Muscle of arm (tissue), 14 donors: ENCODE results near the gene ZNF28. TPM values are rescaled to one million over a fixed set of nuclear protein-coding genes. Genes with fewer than 3 reads are reported as not detected.
A peak's percentile ranks its signal among the peaks of the same experiment; 100 is the strongest.
"Not testable (repeated sequence)": the region's sequence is repeated elsewhere in the genome, so short reads cannot be mapped to it uniquely, and the experiment has no call there.

Source experiments
- DNase-seq: peaks from one replicate; pipeline ENCODE4 v3.0.0-alpha.2; 2013
- long read RNA-seq, 11 donors: transcript quantifications; one replicate each; lab custom pipeline, GENCODE V29; 2026
- polyA plus RNA-seq, 12 donors: library from polyadenylated mRNA; unstranded; fragments of 120-200 nt; gene quantifications; one replicate each; pipeline ENCODE4 v1.2.1, GENCODE V29; 2013; ENCODE audit not compliant: insufficient read length in 12 of 12

Gene ZNF28
- 10 to 100 TPM in 5 of 12 donors, 1 to 10 TPM in 6, not detected in 1; 6.2 to 14.7 (median 9.6) TPM for polyA plus RNA-seq
- long read RNA-seq, donor 1, partial matches to known transcripts: 0 of 3 reads
- long read RNA-seq, donor 1, other reads (novel, unspliced or antisense): 0 of 3 reads
- long read RNA-seq, donor 2, partial matches to known transcripts: 0 of 1 reads
- long read RNA-seq, donor 2, other reads (novel, unspliced or antisense): 0 of 1 reads
- long read RNA-seq, donor 3: 0 reads
- long read RNA-seq, donor 4, partial matches to known transcripts: 0 of 1 reads
- long read RNA-seq, donor 4, other reads (novel, unspliced or antisense): 0 of 1 reads
- long read RNA-seq, donor 5, full-length matches to known transcripts: 1 of 1 reads
- long read RNA-seq, donor 5, partial matches to known transcripts: 0 of 1 reads
- long read RNA-seq, donor 5, other reads (novel, unspliced or antisense): 0 of 1 reads
- long read RNA-seq, donor 6, partial matches to known transcripts: 0 of 1 reads
- long read RNA-seq, donor 6, other reads (novel, unspliced or antisense): 0 of 1 reads
- long read RNA-seq, donor 7, partial matches to known transcripts: 0 of 2 reads
- long read RNA-seq, donor 7, other reads (novel, unspliced or antisense): 0 of 2 reads
- long read RNA-seq, donor 8, partial matches to known transcripts: 0 of 3 reads
- long read RNA-seq, donor 8, other reads (novel, unspliced or antisense): 0 of 3 reads
- long read RNA-seq, donor 9, full-length matches to known transcripts: 2 of 22 reads
- long read RNA-seq, donor 9, partial matches to known transcripts: 20 of 22 reads
- long read RNA-seq, donor 9, other reads (novel, unspliced or antisense): 0 of 22 reads
- long read RNA-seq, donor 10: 0 reads
- long read RNA-seq, donor 11, full-length matches to known transcripts: 1 of 1 reads
- long read RNA-seq, donor 11, partial matches to known transcripts: 0 of 1 reads
- long read RNA-seq, donor 11, other reads (novel, unspliced or antisense): 0 of 1 reads

GRCh38 chr19:52821204-52821960, at the start of gene ZNF28:
ZNF28 (minus strand) TSS chr19:52821633; CDS start chr19:52817958, 3,675 bp downstream.
- peak; percentile 51 for DNase-seq

GRCh38 chr19:52868031-52868430, 46.6 kb upstream of the ZNF28 start:
- not testable (repeated sequence) for DNase-seq

GRCh38 chr19:52857378-52858191, 36.2 kb upstream of the ZNF28 start, which contains the start of gene ZNF468:
ZNF468 (minus strand) TSS chr19:52857619; CDS start chr19:52854272, 3,347 bp downstream.
- peak; percentile 66 for DNase-seq

DNA sequence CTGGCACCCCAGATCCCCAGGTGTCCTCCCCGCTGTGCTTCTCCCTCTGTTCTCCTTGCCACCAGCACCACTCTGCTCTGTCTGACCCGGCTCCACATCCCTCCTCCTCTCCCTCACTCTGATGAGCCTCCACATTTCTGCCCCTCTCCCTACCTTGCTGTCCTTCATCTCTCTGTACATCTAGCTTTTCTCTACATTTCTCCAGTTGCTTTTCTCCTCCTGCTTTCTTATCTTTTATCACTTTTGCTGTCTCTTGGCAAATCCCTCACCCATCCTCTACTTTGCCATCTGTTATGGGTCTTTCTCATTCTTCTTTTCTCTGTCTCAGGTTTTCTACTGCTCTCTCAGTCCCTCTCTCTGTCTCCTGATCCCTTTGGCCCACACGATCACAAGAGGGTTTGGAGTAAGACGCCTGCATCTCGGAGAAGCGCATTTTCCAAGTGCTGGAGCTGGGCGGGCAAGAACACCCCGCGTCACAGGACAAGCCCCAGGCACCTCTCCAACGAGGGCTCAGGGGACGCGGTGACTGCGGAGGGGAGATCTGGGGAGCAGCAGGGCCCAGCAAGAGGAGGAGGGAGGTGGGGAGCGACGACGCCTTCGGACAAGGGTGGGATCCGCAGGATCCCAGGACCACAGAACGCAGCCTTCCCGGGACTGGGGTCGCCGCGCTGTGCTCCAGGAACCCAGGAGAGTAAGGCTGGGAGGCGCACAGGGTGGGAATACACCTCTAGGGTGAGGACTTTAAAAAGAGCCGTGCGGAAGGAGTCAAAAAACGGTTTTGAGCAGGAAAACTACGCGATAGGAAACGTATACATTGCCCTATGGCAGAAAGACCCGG, 35.3 kb upstream of the ZNF28 start:
- peak; percentile 5 for DNase-seq

DNA sequence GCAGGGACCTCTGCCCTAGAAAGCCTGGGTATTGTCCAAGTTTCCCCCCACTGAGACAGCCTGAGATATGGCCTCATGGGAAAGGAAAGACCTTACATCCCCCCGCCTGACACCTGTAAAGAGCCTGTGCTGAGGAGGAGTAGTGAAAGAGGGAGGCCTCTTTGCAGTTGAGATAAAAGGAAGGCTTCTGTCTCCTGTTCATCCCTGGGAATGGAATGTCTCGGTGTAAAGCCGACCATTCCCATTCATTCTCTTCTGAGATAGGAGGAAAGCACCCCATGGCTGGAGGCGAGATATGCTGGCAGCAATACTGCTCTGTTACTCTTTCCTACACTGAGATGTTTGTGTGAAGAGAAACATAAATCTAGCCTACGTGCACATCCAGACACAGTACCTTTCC, 25.9 kb upstream of the ZNF28 start:
- not testable (repeated sequence) for DNase-seq

- DNase-seq: not testable (repeated sequence)
Observed at GRCh38 chr19:52840825-52841465, 19.5 kb upstream of the ZNF28 start.

DNA sequence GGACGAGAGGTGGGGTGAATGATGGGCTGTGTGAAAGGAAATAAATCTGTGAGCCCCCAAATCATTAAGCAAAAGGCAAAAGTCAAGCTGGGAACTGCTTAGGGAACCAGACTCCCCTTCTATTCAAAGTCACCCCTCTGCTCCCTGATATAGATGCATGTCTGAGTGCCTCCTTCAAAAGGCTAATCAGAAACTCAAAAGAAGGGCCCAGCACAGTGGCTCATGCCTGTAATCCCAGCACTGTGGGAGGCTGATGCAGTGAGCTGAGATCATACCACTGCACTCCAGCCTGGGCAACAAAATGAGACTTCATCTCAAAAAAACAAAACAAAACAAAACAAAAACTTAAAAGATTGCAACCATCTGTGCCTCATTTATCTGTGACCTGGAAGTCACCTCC, 12.9 kb upstream of the ZNF28 start:
- DNase-seq: not testable (repeated sequence)

- DNase-seq: not testable (repeated sequence)
Observed at GRCh38 chr19:52833541-52833940, 12.1 kb upstream of the ZNF28 start.

- DNase-seq: not testable (repeated sequence)
Observed at GRCh38 chr19:52829866-52830265, 8.4 kb upstream of the ZNF28 start.

- DNase-seq: no peak
Observed at GRCh38 chr19:52825765-52826164, 4.3 kb upstream of the ZNF28 start.

GRCh38 chr19:52823676-52824075, 2.2 kb upstream of the ZNF28 start:
- DNase-seq: no peak

GRCh38 chr19:52820472-52821203, 795 bp downstream of the ZNF28 start:
- peak; percentile 10 for DNase-seq

DNA sequence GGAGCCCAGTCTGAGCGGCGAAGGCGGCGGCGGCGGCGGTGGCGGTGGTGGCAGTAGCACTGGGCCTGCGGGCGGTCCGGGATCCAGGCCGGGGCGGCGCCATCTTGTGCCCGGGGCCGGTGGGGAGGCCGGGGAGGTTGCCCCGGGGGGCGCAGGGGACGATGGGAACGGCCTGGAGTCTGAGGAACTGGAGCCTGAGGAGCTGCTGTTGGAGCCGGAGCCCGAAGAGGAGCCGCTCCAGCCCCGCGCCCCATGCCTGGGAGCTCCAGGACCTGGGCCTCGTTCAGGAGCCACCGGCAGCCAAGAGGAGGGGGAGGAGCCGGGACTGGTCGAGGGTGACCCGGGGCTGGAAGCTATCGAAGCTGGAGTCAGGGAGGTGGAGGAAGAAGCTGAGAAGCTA, 11.6 kb downstream of the ZNF28 start:
- no peak for DNase-seq

GRCh38 chr19:52799950-52800640, 21.3 kb downstream of the ZNF28 start:
- not testable (repeated sequence) for DNase-seq

GRCh38 chr19:52789440-52789839, 32.0 kb downstream of the ZNF28 start:
- DNase-seq: no peak

DNA sequence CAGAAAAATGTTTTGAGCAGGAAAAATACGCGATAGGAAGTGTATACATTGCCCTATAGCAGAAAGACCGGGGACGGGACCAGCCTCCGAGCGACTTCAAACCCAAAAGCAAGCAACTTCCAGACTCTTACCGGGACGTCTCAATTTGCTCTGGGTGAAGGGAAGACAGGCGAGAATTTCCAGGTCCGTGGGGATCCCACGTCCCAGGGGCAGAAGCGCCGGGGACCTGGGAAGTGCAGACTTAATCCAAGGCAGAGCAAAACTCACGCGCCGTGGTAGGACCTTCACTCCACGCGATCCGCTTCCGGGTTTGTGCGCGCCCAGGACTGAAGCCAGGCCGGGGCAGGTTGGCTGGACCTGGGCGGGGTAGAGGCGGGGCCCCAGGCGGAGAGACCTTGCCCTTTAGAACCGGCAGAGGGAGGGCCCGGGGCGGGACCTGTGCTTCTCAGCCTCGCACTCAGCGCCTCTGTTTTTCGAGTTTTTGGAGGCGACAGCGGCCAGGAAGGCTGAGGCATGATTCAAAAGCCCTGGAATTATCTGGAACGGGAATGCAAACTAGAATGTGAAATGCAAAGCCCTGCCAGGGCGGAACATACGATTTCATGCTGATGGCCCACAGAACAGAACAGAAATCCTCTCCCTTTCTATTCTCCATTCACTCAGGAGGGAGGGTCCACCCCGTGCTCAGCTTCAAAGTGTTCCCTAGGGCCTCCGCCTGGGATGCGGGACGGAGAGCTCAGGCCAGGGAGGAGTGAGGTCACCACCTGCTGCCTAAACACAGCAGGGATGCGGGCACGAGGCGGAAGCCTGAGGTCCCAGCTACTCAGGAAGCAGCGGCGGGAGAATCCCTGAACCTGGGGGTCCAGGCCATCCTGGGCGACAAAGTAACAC, 34.7 kb downstream of the ZNF28 start, which contains the start of gene ZNF600:
Gene ZNF600 (minus strand): TSS at position 328 of the 891 bp plus-strand sequence. CDS start 7,903 bp downstream, outside the sequence.
- DNase-seq: peak; percentile 50
